Measurements from ENCODE around the gene TMC7.

The TMC7 gene

DNA sequence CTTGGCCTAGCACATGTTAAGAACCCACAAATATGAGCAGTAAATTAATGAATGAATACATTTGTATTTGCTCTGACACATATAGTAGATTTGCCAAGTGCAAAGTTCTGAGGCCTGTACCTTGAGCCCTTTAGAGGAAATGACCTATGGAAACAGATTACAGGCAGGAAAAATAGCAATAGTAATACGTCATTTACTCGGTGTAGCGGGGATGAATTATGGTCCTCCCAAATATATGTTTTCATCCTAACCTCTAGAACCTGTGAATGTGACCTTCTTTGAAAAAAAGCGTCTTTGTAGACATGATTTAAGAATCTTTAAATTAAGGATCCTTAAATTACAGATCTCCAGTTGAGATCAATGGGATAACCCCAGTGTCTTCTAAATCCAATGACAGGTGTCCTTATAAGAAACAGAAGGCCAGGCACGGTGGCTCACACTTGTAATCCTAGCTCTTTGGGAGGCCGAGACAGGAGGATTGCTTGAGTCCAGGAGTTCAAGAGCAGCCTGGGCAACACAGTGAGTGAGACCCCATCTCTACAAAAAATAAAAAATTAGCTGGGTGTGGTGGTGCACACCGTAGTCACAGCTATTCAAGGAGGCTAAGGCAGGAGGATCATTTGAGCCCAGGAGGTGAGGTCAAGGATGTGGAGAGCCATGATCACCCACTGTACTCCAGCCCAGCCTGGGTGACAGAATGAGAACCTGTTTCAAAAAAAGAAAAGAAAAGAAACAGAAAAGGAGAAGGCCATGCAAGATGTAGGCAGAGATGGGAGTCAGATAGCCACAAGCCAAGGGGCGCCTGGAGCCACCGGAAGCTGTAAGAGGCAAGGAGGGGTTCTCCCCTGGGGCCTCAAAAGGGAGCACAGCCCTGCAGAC lies 124.9 kb downstream of the TMC7 start:
- ChIA-PET POLR2A (ENCODE audit: low non-redundant PET) (interaction anchor here (0.5 kb wide), 1 partner anchor 430 kb away, joined by 3 read pairs; no protein-coding TSS in a partner anchor), CTCF (interaction anchor here (0.6 to 1.1 kb wide), 3 partner anchors 11 to 402 kb away, joined by 3 to 4 read pairs (median 3); no protein-coding TSS in a partner anchor)
- no peak for DNase-seq (ENCODE audit: low spot score)
- H3K27ac ChIP-seq = peak overlapping the region; percentile 73
- TF ChIP-seq, protein P1, sequence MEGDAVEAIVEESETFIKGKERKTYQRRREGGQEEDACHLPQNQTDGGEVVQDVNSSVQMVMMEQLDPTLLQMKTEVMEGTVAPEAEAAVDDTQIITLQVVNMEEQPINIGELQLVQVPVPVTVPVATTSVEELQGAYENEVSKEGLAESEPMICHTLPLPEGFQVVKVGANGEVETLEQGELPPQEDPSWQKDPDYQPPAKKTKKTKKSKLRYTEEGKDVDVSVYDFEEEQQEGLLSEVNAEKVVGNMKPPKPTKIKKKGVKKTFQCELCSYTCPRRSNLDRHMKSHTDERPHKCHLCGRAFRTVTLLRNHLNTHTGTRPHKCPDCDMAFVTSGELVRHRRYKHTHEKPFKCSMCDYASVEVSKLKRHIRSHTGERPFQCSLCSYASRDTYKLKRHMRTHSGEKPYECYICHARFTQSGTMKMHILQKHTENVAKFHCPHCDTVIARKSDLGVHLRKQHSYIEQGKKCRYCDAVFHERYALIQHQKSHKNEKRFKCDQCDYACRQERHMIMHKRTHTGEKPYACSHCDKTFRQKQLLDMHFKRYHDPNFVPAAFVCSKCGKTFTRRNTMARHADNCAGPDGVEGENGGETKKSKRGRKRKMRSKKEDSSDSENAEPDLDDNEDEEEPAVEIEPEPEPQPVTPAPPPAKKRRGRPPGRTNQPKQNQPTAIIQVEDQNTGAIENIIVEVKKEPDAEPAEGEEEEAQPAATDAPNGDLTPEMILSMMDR (conservative IDR thresholded peaks at IDR 0.05; ENCODE audit: low read depth) = no peak

DNA sequence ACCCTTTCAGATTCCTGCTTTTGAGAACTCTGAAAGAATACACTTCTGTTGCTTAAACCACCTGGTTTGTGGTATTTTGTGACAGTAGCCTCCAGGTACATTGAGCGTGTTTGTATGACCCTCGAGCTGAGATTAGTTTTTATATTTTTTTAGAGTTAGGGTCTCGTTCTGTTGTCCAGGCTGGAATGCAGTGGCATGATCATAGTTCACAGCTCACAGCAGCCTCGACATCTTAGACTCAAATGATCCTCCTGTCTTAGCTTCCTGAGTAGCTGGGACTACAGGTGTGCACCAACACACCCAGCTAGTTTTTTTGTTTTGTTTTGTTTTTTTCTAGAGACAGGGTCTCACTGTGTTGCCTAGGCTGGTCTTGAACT lies 125.5 kb downstream of the TMC7 start:
- peak overlapping the region; percentile 6; the same call in 1 of the 2 replicates for H3K27ac ChIP-seq
- POLR2A ChIA-PET (ENCODE audit: low non-redundant PET) = interaction anchor here (0.5 kb wide), 1 partner anchor 430 kb away, joined by 3 read pairs; no protein-coding TSS in a partner anchor
- TF ChIP-seq, protein P1 (conservative IDR thresholded peaks at IDR 0.05; ENCODE audit: low read depth) = no peak
- CTCF ChIA-PET = interaction anchor here (0.7 to 1.1 kb wide), 3 partner anchors 10 to 97 kb away, joined by 3 to 5 read pairs (median 3); no protein-coding TSS in a partner anchor
- DNase-seq (ENCODE audit: low spot score) = no peak

DNA sequence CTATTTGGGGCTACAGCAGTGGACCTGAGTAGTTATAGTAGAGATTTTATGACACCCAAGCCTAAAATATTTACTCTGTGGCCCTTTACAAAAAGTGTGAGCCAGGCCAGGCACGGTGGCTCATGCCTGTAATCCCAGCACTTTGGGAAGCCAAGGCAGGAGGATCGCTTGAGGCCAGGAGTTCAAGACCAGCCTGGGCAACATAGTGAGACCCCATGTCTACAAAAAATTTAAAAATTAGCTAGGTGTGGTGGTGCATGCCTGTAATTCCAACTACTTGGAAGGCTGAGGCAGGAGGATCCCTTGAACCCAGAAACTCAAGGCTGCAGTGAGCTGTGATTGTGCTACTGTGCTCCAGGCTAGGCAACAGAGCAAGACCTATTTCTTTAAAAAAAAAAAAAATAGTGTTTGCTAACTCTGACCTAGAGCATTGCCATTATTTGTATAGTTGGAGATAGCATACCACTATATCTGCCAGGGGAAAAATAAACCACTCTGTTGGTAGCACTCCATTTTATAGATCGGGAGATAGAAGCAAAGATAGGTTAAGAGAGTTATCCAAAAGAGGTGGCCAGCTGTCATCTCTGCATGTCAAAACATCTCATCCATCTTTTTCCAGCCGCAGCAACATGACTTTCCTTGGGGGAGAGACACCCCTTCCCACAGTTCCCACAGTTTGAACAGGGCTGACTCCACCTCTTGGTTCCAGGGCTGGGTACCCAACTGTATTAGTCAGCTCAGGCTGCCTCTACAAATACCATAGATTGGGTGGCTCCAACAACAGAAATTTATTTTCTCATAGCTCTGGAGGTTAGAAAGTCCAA lies 127.0 kb downstream of the TMC7 start:
- TF ChIP-seq, protein P1 (conservative IDR thresholded peaks at IDR 0.05; ENCODE audit: low read depth) = no peak
- POLR2A ChIA-PET (ENCODE audit: low non-redundant PET) = no interaction called here
- no peak overlapping the region for H3K27ac ChIP-seq
- CTCF ChIA-PET = interaction anchor here (1.0 kb wide), 1 partner anchor 25 kb away, joined by 4 read pairs; no protein-coding TSS in a partner anchor
- no peak for DNase-seq (ENCODE audit: low spot score)

DNA sequence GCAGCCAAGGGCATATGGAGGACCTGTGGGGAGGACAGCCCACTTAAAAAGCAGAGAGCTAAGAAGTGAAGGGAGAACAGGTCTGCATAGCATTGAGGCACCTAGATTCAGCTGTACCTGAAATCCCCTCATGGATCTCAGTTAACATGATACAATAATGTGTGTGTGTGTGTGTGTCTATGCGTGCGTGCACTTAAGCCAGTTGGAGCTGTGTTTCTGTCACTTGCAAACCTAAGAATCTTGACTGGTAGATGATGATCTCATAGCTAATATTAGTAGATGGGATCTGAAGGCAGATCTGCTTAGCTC lies 128.3 kb downstream of the TMC7 start:
- no peak for DNase-seq (ENCODE audit: low spot score)
- ChIA-PET POLR2A (ENCODE audit: low non-redundant PET) (interaction anchor here (0.6 kb wide), 2 partner anchors 11 to 72 kb away, joined by 3 to 6 read pairs; no protein-coding TSS in a partner anchor), CTCF (interaction anchor here (0.7 to 1.3 kb wide), 2 partner anchors 23 to 26 kb away, joined by 3 to 4 read pairs; no protein-coding TSS in a partner anchor)
- no peak overlapping the region for H3K27ac ChIP-seq
- TF ChIP-seq, protein P1 (conservative IDR thresholded peaks at IDR 0.05; ENCODE audit: low read depth) = no peak
